IMR-90 (cell line): ENCODE data around the gene FNDC4. TPM values are rescaled to one million over a fixed set of nuclear protein-coding genes. Genes with fewer than 3 reads are reported as not detected.

Experiments used
- ATAC-seq: fragments of 200-7000 bp; cut with Tn5 transposase; 2 replicates; pipeline ENCODE4 v1.9.1; 2020; ENCODE audit warnings: low read depth, mild to moderate bottlenecking, moderate library complexity
- BruUV-seq: library from RNA; stranded (reverse); fragments of 400-500 nt; replicated peaks from 2 replicates; lab custom pipeline; 2021; lab: Mats Ljungman, UMichigan
- CTCF ChIA-PET: fragments of 300-600 bp; formaldehyde crosslinking; extraction: SDS; loops from one replicate; lab custom pipeline; 2021; ENCODE audit warnings: antibody characterized with exemption; lab: Yijun Ruan, JAX
- POLR2A ChIA-PET: fragments of 300-600 bp; sonication (Branson Sonifier 250); formaldehyde crosslinking; loops from one replicate; lab custom pipeline; 2022; ENCODE audit warnings: antibody characterized with exemption; ENCODE audit not compliant: unreplicated experiment; lab: Charles Lee
- DNase-seq: peaks from one replicate; pipeline ENCODE4 v3.0.0; 2013
- H2AFZ ChIP-seq: replicated peaks from 2 replicates; pipeline ENCODE3; 2013; ENCODE audit warnings: low read length, mild to moderate bottlenecking; ENCODE audit not compliant: poor library complexity
- H2AK5ac ChIP-seq: 2 replicates; pipeline ENCODE4 v1.6.1; 2013; ENCODE audit warnings: low read depth, low read length, inconsistent platforms
- H2AK9ac ChIP-seq: replicated peaks from 2 replicates; pipeline ENCODE3; 2013; ENCODE audit warnings: mild to moderate bottlenecking, low read depth, low read length, moderate library complexity; ENCODE audit not compliant: poor library complexity
- H2BK120ac ChIP-seq: 2 replicates; pipeline ENCODE4 v1.6.1; 2013; ENCODE audit warnings: low read depth, low read length, inconsistent platforms
- H2BK15ac ChIP-seq: 3 replicates; pipeline ENCODE4 v1.6.1; 2013; ENCODE audit warnings: low read depth, low read length, inconsistent platforms
- H2BK20ac ChIP-seq: 2 replicates; pipeline ENCODE4 v1.6.1; 2013; ENCODE audit warnings: low read depth, mild to moderate bottlenecking, inconsistent platforms, low read length, moderate library complexity
- H2BK5ac ChIP-seq: 2 replicates; pipeline ENCODE4 v1.6.1; 2013; ENCODE audit warnings: mild to moderate bottlenecking, low read depth, low read length, inconsistent platforms; ENCODE audit not compliant: poor library complexity, severe bottlenecking
- H3K14ac ChIP-seq: replicated peaks from 2 replicates; pipeline ENCODE4 v1.6.1; 2013; ENCODE audit warnings: low read depth, low read length, inconsistent platforms
- H3K18ac ChIP-seq: 2 replicates; pipeline ENCODE4 v1.6.1; 2013; ENCODE audit warnings: low read depth, low read length, control low read depth
- H3K23ac ChIP-seq: 2 replicates; pipeline ENCODE4 v1.6.1; 2013; ENCODE audit warnings: low read depth, low read length, inconsistent platforms
- H3K27ac ChIP-seq: 2 replicates; pipeline ENCODE4 v1.5.1; 2013; ENCODE audit warnings: mild to moderate bottlenecking, control low read depth, low read length; ENCODE audit not compliant: insufficient read depth
- H3K27me3 ChIP-seq: 2 replicates; pipeline ENCODE4 v1.6.1; 2013; ENCODE audit warnings: low read length; ENCODE audit not compliant: control insufficient read depth, insufficient read depth
- H3K36me3 ChIP-seq: 2 replicates; pipeline ENCODE4 v1.6.1; 2013; ENCODE audit warnings: low read length, mixed read lengths; ENCODE audit not compliant: control insufficient read depth, insufficient read depth
- H3K4ac ChIP-seq: 2 replicates; pipeline ENCODE4 v1.6.1; 2013; ENCODE audit warnings: low read depth, low read length, inconsistent platforms
- H3K4me1 ChIP-seq: 2 replicates; pipeline ENCODE4 v1.6.1; 2013; ENCODE audit warnings: low read length, mixed read lengths; ENCODE audit not compliant: control insufficient read depth, insufficient read depth
- H3K4me2 ChIP-seq: 2 replicates; pipeline ENCODE4 v1.6.1; 2013; ENCODE audit warnings: low read depth, mild to moderate bottlenecking, control low read depth, low read length, moderate library complexity
- H3K4me3 ChIP-seq: 2 replicates; pipeline ENCODE4 v1.5.1; 2013; ENCODE audit warnings: low read depth, mild to moderate bottlenecking, control low read depth, low read length, moderate library complexity; ENCODE audit not compliant: insufficient read depth
- H3K56ac ChIP-seq: 2 replicates; pipeline ENCODE4 v1.6.1; 2013; ENCODE audit warnings: low read length, inconsistent platforms; ENCODE audit not compliant: insufficient read depth; ENCODE audit errors: extremely low read depth
- H3K79me1 ChIP-seq, 2 experiments: 2 replicates each; pipeline ENCODE4 v1.6.1; 2013; ENCODE audit warnings: low read length in 2 of 2, inconsistent platforms in 1 of 2, low read depth in 1 of 2
- H3K9ac ChIP-seq: 2 replicates; pipeline ENCODE4 v1.6.1; 2013; ENCODE audit warnings: low read depth, low read length, control low read depth
- H3K9me1 ChIP-seq: 2 replicates; pipeline ENCODE4 v1.6.1; 2013; ENCODE audit warnings: low read length, inconsistent platforms; ENCODE audit not compliant: insufficient read depth
- H3K9me3 ChIP-seq: 2 replicates; pipeline ENCODE4 v1.6.1; 2013; ENCODE audit warnings: low read length; ENCODE audit not compliant: control insufficient read depth, insufficient read depth
- H4K20me1 ChIP-seq: 2 replicates; pipeline ENCODE4 v1.6.1; 2013; ENCODE audit warnings: low read length, inconsistent platforms; ENCODE audit not compliant: insufficient read depth
- H4K5ac ChIP-seq: 2 replicates; pipeline ENCODE4 v1.6.1; 2013; ENCODE audit warnings: mild to moderate bottlenecking, low read depth, low read length, control low read depth
- H4K8ac ChIP-seq, 2 experiments: 2 replicates each; pipeline ENCODE4 v1.6.1; 2013; ENCODE audit warnings: low read depth in 2 of 2, low read length in 2 of 2, control low read depth in 1 of 2, inconsistent platforms in 1 of 2
- H4K91ac ChIP-seq: 2 replicates; pipeline ENCODE4 v1.6.1; 2013; ENCODE audit warnings: low read depth, low read length, inconsistent platforms; ENCODE audit not compliant: insufficient read depth
- CHD1 ChIP-seq: IDR thresholded peaks from 2 replicates; pipeline ENCODE4 v1.6.1; 2012; ENCODE audit warnings: low read depth, low read length, improper control_type of control experiment
- MAZ ChIP-seq: IDR thresholded peaks from 2 replicates; pipeline ENCODE4 v1.6.1; 2012; ENCODE audit warnings: low read depth, mild to moderate bottlenecking, low read length, improper control_type of control experiment, moderate library complexity, borderline replicate concordance
- RCOR1 ChIP-seq: IDR thresholded peaks from 2 replicates; pipeline ENCODE4 v1.6.1; 2012; ENCODE audit warnings: mild to moderate bottlenecking, low read length, improper control_type of control experiment; ENCODE audit not compliant: insufficient replicate concordance
- WGBS, 2 experiments: methylation state at CpG; one replicate each; pipeline versions ENCODE4 v1.1.5 to v1.1.7; 2013; ENCODE audit warnings: missing lambda C conversion rate in 2 of 2; ENCODE audit not compliant: insufficient read length in 1 of 2; ENCODE audit errors: extremely low coverage in 2 of 2; 5-methylcytosine and 5-hydroxymethylcytosine counted together
- dilution Hi-C: fragments of 300-500 bp; cut with HindIII; formaldehyde crosslinking; loops from one replicate; pipeline ENCODE4 v1.14.3; 2018; ENCODE audit warnings: low sequenced_read_pairs; ENCODE audit not compliant: unreplicated experiment
- in situ Hi-C: fragments of 300-500 bp; cut with MboI; formaldehyde crosslinking; loops from 3 replicates; pipeline ENCODE4 v1.14.3; 2019; ENCODE audit warnings: low sequenced_read_pairs, inconsistent platforms, mixed read lengths
- intact Hi-C: fragments of 100-400 bp; cut with micrococcal nuclease; formaldehyde crosslinking; loops from 2 replicates; pipeline ENCODE4 v1.10.0; 2022
- polyA plus RNA-seq, 3 experiments: library from polyadenylated mRNA; depleted of rRNA; stranded (reverse); fragments of >200 nt; gene quantifications; 2 replicates each; pipeline ENCODE4 v1.2.3, GENCODE V29; 2012; ENCODE audit warnings: low replicate concordance in 1 of 3
- total RNA-seq: library from RNA; depleted of rRNA; stranded (reverse); fragments of >200 nt; gene quantifications from 2 replicates; pipeline ENCODE4 v1.2.3, GENCODE V29; 2012

Gene FNDC4
- total and polyA plus RNA-seq, 2 of the 4 experiments (the other 2 are of a cell fraction): 7.3 to 11.1 TPM

DNA sequence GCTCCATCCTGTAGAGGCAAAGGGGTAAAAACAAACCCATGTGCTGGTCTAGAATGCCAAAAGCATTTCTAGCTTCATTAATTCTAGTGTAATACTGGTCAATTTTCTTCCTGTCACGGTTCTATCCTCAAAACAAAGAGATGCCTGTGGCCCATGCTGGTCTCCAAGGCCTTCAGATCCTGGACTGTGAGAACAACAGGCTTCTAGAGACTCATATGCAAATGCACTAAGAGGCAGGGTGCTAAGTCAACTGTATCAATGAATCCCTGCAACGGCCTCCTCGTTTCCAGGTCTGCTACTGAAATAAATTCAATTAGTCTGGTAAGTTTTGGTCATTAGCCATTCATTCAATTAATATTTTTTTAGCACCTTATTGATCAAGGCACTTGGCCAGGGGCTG lies 9.5 kb downstream of the FNDC4 start:
- POLR2A ChIA-PET: no interaction called here
- no peak overlapping the region for H2AK5ac ChIP-seq
- no CpG with 5 or more reads among the region's 3 CpGs for WGBS, 2 experiments
- in situ Hi-C loops (no loop called here), dilution Hi-C loops (no loop called here), intact Hi-C loops (loop anchor here (5.0 kb wide), 1 partner anchor 122 kb away; no protein-coding TSS in a partner anchor)
- no peak overlapping the region for H2AFZ ChIP-seq
- 0 out of 2 replicates have a peak, but pooled peaks cover 4% of the 10 kb centered on the region for H3K9me1 ChIP-seq
- no peak overlapping the region for H2AK9ac ChIP-seq
- no peak overlapping the region for H3K14ac ChIP-seq
- no peak overlapping the region for H3K9ac ChIP-seq
- H3K4me2 ChIP-seq: no peak overlapping the region
- H2BK120ac ChIP-seq: no peak overlapping the region
- H3K4me1 ChIP-seq: no peaks in the 10 kb centered on the region
- peaks cover 17% of the 10 kb centered on the region for H3K36me3 ChIP-seq
- H3K9me3 ChIP-seq: no peaks in the 10 kb centered on the region
- H4K20me1 ChIP-seq: no peaks in the 10 kb centered on the region
- ATAC-seq (no peak), DNase-seq (no peak)
- H2BK20ac ChIP-seq: no peak overlapping the region
- H3K79me1 ChIP-seq: peaks cover 6 to 9% of the 10 kb centered on the region in 2 experiments; a peak in 3 of 4 replicates
- BruUV-seq: no TSS peak
- no peak overlapping the region for H3K4me3 ChIP-seq
- no peaks in the 10 kb centered on the region for H3K27me3 ChIP-seq
- no peak overlapping the region for H3K56ac ChIP-seq
- H4K91ac ChIP-seq: no peak overlapping the region
- H4K8ac ChIP-seq: no peak overlapping the region
- H2BK15ac ChIP-seq: no peak overlapping the region
- CTCF ChIA-PET: no interaction called here
- no peak overlapping the region for H3K27ac ChIP-seq
- no peak for TF ChIP-seq RCOR1
- no peak for TF ChIP-seq CHD1
- no peak for TF ChIP-seq MAZ
- H3K4ac ChIP-seq: no peak overlapping the region
- no peak overlapping the region for H3K18ac ChIP-seq
- H2BK5ac ChIP-seq: no peak overlapping the region
- no peak overlapping the region for H3K23ac ChIP-seq
- H4K5ac ChIP-seq: no peak overlapping the region
